ENCODE data around the gene MOBP.

Gene MOBP

DNA sequence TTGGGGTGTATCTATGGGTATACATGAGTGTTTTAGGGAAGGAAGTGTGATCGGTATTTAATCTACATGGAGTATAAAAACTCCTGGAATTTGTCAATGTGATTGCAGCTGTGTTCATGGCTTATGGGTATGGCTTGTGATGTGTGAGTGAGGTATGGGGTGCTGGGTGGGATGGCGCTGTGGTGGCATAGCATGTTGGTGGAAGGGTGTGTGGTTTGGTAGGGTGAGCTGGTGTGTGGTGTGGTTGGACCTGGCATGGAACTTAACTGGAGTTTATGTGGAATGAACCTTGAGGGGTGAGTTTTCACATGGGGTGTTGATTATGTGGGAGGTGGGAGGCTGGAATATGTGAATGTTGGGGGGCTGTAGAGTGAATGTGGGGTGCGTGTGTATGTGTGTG, 492 bp upstream of the MOBP start:
- TF ChIP-seq, protein P1, sequence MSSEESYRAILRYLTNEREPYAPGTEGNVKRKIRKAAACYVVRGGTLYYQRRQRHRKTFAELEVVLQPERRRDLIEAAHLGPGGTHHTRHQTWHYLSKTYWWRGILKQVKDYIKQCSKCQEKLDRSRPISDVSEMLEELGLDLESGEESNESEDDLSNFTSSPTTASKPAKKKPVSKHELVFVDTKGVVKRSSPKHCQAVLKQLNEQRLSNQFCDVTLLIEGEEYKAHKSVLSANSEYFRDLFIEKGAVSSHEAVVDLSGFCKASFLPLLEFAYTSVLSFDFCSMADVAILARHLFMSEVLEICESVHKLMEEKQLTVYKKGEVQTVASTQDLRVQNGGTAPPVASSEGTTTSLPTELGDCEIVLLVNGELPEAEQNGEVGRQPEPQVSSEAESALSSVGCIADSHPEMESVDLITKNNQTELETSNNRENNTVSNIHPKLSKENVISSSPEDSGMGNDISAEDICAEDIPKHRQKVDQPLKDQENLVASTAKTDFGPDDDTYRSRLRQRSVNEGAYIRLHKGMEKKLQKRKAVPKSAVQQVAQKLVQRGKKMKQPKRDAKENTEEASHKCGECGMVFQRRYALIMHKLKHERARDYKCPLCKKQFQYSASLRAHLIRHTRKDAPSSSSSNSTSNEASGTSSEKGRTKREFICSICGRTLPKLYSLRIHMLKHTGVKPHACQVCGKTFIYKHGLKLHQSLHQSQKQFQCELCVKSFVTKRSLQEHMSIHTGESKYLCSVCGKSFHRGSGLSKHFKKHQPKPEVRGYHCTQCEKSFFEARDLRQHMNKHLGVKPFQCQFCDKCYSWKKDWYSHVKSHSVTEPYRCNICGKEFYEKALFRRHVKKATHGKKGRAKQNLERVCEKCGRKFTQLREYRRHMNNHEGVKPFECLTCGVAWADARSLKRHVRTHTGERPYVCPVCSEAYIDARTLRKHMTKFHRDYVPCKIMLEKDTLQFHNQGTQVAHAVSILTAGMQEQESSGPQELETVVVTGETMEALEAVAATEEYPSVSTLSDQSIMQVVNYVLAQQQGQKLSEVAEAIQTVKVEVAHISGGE (tag by site-specific recombination; conservative IDR thresholded peaks at IDR 0.05; ENCODE audit: low read depth) = no peak
- TF ChIP-seq ZNF777 (tag by site-specific recombination; IDR thresholded peaks at IDR 0.05; ENCODE audit: borderline replicate concordance) (no peak), ZSCAN30 (tag by site-specific recombination; IDR thresholded peaks at IDR 0.05) (no peak), ZIC2 (tag by site-specific recombination; IDR thresholded peaks at IDR 0.05) (no peak), ZNF530 (tag by site-specific recombination; IDR thresholded peaks at IDR 0.05; ENCODE audit: low read depth) (no peak), ZNF248 (tag by site-specific recombination; IDR thresholded peaks at IDR 0.05) (no peak), ZNF623 (tag by site-specific recombination; IDR thresholded peaks at IDR 0.05) (no peak), HOXA7 (CRISPR knock-in tag; IDR thresholded peaks at IDR 0.05; ENCODE audit: borderline replicate concordance) (no peak)
- Histone ChIP-seq H3K36me3 (ENCODE audit: control insufficient read depth in 2 of 2, insufficient read depth in 1 of 2, low read length in 2 of 2) (no peaks in the 10 kb centered on the region), H3K9me3 (ENCODE audit: control insufficient read depth, insufficient read depth, low read depth, low read length) (no peaks in the 10 kb centered on the region), H3K27ac (ENCODE audit: extremely low read depth, low read depth, low read length) (no peak overlapping the region), H3K4me1 (ENCODE audit: control insufficient read depth, insufficient read depth, low read length) (no peaks in the 10 kb centered on the region), H3K4me3 (ENCODE audit: low read depth, low read length) (no peak overlapping the region)
- POLR2A ChIA-PET = no interaction called here
- CTCF ChIA-PET = no interaction called here

DNA sequence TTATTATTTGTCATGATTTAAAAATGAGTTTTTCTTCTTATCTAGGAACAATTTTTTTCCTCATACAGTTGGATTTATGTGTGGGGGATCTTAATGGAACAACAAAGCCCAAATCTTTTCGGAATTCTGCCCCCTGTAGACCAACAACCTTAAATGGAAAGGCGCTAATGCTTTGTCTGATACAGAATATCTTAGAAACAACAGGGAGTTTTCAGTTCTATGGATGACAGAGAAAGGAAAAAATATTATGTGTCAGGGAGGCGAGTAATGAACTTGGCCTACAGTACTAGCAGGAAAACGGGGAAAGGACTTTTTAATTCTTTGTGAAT, 592 bp downstream of the MOBP start:
- H3K4me3 ChIP-seq (ENCODE audit: low read depth, low read length) = no peak overlapping the region
- CTCF ChIA-PET = no interaction called here
- no peak overlapping the region for H3K27ac ChIP-seq (ENCODE audit: extremely low read depth, low read depth, low read length)
- TF ChIP-seq, protein P2, sequence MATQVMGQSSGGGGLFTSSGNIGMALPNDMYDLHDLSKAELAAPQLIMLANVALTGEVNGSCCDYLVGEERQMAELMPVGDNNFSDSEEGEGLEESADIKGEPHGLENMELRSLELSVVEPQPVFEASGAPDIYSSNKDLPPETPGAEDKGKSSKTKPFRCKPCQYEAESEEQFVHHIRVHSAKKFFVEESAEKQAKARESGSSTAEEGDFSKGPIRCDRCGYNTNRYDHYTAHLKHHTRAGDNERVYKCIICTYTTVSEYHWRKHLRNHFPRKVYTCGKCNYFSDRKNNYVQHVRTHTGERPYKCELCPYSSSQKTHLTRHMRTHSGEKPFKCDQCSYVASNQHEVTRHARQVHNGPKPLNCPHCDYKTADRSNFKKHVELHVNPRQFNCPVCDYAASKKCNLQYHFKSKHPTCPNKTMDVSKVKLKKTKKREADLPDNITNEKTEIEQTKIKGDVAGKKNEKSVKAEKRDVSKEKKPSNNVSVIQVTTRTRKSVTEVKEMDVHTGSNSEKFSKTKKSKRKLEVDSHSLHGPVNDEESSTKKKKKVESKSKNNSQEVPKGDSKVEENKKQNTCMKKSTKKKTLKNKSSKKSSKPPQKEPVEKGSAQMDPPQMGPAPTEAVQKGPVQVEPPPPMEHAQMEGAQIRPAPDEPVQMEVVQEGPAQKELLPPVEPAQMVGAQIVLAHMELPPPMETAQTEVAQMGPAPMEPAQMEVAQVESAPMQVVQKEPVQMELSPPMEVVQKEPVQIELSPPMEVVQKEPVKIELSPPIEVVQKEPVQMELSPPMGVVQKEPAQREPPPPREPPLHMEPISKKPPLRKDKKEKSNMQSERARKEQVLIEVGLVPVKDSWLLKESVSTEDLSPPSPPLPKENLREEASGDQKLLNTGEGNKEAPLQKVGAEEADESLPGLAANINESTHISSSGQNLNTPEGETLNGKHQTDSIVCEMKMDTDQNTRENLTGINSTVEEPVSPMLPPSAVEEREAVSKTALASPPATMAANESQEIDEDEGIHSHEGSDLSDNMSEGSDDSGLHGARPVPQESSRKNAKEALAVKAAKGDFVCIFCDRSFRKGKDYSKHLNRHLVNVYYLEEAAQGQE (tag by site-specific recombination; IDR thresholded peaks at IDR 0.05) = no peak
- TF ChIP-seq ZEB2 (tag by site-specific recombination; IDR thresholded peaks at IDR 0.05) (no peak), ZFHX2 (tag by site-specific recombination; conservative IDR thresholded peaks at IDR 0.05) (no peak), ZBTB48 (tag by site-specific recombination; IDR thresholded peaks at IDR 0.05) (no peak), SCRT2 (tag by site-specific recombination; IDR thresholded peaks at IDR 0.05) (no peak)
- TF ChIP-seq, protein P3, sequence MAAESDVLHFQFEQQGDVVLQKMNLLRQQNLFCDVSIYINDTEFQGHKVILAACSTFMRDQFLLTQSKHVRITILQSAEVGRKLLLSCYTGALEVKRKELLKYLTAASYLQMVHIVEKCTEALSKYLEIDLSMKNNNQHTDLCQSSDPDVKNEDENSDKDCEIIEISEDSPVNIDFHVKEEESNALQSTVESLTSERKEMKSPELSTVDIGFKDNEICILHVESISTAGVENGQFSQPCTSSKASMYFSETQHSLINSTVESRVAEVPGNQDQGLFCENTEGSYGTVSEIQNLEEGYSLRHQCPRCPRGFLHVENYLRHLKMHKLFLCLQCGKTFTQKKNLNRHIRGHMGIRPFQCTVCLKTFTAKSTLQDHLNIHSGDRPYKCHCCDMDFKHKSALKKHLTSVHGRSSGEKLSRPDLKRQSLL (tag by site-specific recombination; IDR thresholded peaks at IDR 0.05) = no peak
- TF ChIP-seq, protein P4, sequence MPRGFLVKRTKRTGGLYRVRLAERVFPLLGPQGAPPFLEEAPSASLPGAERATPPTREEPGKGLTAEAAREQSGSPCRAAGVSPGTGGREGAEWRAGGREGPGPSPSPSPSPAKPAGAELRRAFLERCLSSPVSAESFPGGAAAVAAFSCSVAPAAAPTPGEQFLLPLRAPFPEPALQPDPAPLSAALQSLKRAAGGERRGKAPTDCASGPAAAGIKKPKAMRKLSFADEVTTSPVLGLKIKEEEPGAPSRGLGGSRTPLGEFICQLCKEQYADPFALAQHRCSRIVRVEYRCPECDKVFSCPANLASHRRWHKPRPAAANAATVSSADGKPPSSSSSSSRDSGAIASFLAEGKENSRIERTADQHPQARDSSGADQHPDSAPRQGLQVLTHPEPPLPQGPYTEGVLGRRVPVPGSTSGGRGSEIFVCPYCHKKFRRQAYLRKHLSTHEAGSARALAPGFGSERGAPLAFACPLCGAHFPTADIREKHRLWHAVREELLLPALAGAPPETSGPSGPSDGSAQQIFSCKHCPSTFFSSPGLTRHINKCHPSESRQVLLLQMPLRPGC (tag by site-specific recombination; IDR thresholded peaks at IDR 0.05) = no peak
- TF ChIP-seq, protein P5, sequence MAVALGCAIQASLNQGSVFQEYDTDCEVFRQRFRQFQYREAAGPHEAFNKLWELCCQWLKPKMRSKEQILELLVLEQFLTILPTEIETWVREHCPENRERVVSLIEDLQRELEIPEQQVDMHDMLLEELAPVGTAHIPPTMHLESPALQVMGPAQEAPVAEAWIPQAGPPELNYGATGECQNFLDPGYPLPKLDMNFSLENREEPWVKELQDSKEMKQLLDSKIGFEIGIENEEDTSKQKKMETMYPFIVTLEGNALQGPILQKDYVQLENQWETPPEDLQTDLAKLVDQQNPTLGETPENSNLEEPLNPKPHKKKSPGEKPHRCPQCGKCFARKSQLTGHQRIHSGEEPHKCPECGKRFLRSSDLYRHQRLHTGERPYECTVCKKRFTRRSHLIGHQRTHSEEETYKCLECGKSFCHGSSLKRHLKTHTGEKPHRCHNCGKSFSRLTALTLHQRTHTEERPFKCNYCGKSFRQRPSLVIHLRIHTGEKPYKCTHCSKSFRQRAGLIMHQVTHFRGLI (tag by site-specific recombination; IDR thresholded peaks at IDR 0.05) = no peak
- H3K4me1 ChIP-seq (ENCODE audit: control insufficient read depth, insufficient read depth, low read length) = no peaks in the 10 kb centered on the region
- H3K36me3 ChIP-seq (ENCODE audit: control insufficient read depth in 2 of 2, insufficient read depth in 1 of 2, low read length in 2 of 2) = no peaks in the 10 kb centered on the region
- POLR2A ChIA-PET = no interaction called here
- H3K9me3 ChIP-seq (ENCODE audit: control insufficient read depth, insufficient read depth, low read depth, low read length) = no peaks in the 10 kb centered on the region

All from HEK293 (cell line).